ENCODE data around the gene ERCC2. TPM values are rescaled to one million over a fixed set of nuclear protein-coding genes. Genes with fewer than 3 reads are reported as not detected.

The ERCC2 gene
- total and polyA plus RNA-seq, 7 donors: 4.2 to 12.9 (median 9.7) TPM

- H3K27ac ChIP-seq: no peak overlapping the region
- no peak for DNase-seq
- no peak overlapping the region for H3K4me3 ChIP-seq
- H3K9me3 ChIP-seq: no peaks in the 10 kb centered on the region
- peaks cover 0 to 14% (median under 1%) of the 10 kb centered on the region in 3 donors for H3K27me3 ChIP-seq
- no peaks in the 10 kb centered on the region for H3K4me1 ChIP-seq
- no peaks in the 10 kb centered on the region for H3K36me3 ChIP-seq
- 94 to 95% methylated on average over 21 of the region's 21 CpGs for WGBS, 2 donors
- intact Hi-C loops (cut with DNase I): no loop called here
- TF ChIP-seq POLR2AphosphoS5 (IDR thresholded peaks at IDR 0.05): no peak
- TF ChIP-seq, protein P1, sequence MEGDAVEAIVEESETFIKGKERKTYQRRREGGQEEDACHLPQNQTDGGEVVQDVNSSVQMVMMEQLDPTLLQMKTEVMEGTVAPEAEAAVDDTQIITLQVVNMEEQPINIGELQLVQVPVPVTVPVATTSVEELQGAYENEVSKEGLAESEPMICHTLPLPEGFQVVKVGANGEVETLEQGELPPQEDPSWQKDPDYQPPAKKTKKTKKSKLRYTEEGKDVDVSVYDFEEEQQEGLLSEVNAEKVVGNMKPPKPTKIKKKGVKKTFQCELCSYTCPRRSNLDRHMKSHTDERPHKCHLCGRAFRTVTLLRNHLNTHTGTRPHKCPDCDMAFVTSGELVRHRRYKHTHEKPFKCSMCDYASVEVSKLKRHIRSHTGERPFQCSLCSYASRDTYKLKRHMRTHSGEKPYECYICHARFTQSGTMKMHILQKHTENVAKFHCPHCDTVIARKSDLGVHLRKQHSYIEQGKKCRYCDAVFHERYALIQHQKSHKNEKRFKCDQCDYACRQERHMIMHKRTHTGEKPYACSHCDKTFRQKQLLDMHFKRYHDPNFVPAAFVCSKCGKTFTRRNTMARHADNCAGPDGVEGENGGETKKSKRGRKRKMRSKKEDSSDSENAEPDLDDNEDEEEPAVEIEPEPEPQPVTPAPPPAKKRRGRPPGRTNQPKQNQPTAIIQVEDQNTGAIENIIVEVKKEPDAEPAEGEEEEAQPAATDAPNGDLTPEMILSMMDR (IDR thresholded peaks at IDR 0.05): no peak
- no peak for TF ChIP-seq POLR2A (IDR thresholded peaks at IDR 0.05)
- no peak for TF ChIP-seq EP300 (IDR thresholded peaks at IDR 0.05)
These were observed 21.7 kb upstream of the ERCC2 start for GRCh38 chr19:45391871-45392665.

GRCh38 chr19:45391346-45391745 is 21.0 kb upstream of the ERCC2 start:
- Histone ChIP-seq H3K4me1 (no peaks in the 10 kb centered on the region), H3K27me3 (peaks cover under 1 to 14% (median 6%) of the 10 kb centered on the region in 3 donors), H3K4me3 (no peak overlapping the region), H3K27ac (no peak overlapping the region), H3K9me3 (no peaks in the 10 kb centered on the region), H3K36me3 (no peaks in the 10 kb centered on the region)
- 78 to 84% methylated on average over 3 of the region's 3 CpGs for WGBS, 2 donors
- intact Hi-C loops (cut with DNase I): no loop called here
- DNase-seq: no peak
- no peak for TF ChIP-seq POLR2AphosphoS5 (IDR thresholded peaks at IDR 0.05)
- TF ChIP-seq, protein P1 (IDR thresholded peaks at IDR 0.05): no peak
- no peak for TF ChIP-seq EP300 (IDR thresholded peaks at IDR 0.05)
- TF ChIP-seq POLR2A (IDR thresholded peaks at IDR 0.05): no peak

GRCh38 chr19:45385392-45386221 is 15.2 kb upstream of the ERCC2 start:
- Histone ChIP-seq H3K36me3 (no peaks in the 10 kb centered on the region), H3K4me3 (no peak overlapping the region), H3K9me3 (no peaks in the 10 kb centered on the region), H3K4me1 (peaks cover 0 to 11% (median 8%) of the 10 kb centered on the region in 4 donors), H3K27me3 (peaks cover 14 to 35% (median 22%) of the 10 kb centered on the region in 3 donors), H3K27ac (no peak overlapping the region)
- no peak for DNase-seq
- WGBS, 2 donors: 17 to 23% methylated on average over 75 of the region's 75 CpGs
- TF ChIP-seq, protein P1 (IDR thresholded peaks at IDR 0.05): no peak
- no peak for TF ChIP-seq EP300 (IDR thresholded peaks at IDR 0.05)
- no peak for TF ChIP-seq POLR2A (IDR thresholded peaks at IDR 0.05)
- TF ChIP-seq POLR2AphosphoS5 (IDR thresholded peaks at IDR 0.05): no peak
- intact Hi-C loops (cut with DNase I): no loop called here

DNA sequence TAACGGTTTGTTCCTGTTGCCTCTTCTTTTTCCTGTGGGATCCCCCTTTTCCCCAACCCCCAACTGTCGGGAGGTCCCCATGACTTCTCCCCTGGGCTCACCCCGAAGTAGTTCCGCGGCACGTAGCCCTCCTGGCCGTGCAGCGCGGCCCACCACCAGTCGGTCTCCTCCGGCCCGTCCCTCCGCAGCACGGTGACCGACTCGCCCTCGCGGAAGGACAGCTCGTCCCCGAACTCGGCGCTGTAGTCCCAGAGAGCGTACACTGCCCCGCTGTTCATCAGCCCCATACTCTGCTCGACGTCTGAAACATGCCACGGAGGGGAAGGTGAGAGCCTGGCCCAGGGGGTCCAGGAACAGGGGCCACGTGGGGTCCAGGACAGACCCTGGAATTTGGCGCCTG is 12.1 kb upstream of the ERCC2 start:
- Histone ChIP-seq H3K9me3 (no peaks in the 10 kb centered on the region), H3K4me3 (no peak overlapping the region), H3K36me3 (no peaks in the 10 kb centered on the region), H3K27me3 (peaks cover 14 to 32% (median 22%) of the 10 kb centered on the region in 3 donors), H3K4me1 (peaks cover 0 to 11% (median 8%) of the 10 kb centered on the region in 4 donors), H3K27ac (no peak overlapping the region)
- no peak for TF ChIP-seq POLR2AphosphoS5 (IDR thresholded peaks at IDR 0.05)
- TF ChIP-seq POLR2A (IDR thresholded peaks at IDR 0.05): no peak
- TF ChIP-seq EP300 (IDR thresholded peaks at IDR 0.05): no peak
- TF ChIP-seq, protein P1 (IDR thresholded peaks at IDR 0.05): no peak
- 90 to 95% methylated on average over 29 of the region's 29 CpGs for WGBS, 2 donors
- intact Hi-C loops (cut with DNase I): no loop called here
- no peak for DNase-seq
